Skeletal muscle cell (primary cell): Measurements from ENCODE around the gene MVB12B.

Experiments
- DNase-seq: peaks from one replicate; pipeline ENCODE4 v3.0.0-alpha.2; 2010; ENCODE audit warnings: low read depth
- H3K4me3 ChIP-seq: 2 replicates; pipeline ENCODE4 v1.5.1; 2011; ENCODE audit warnings: low read depth, mild to moderate bottlenecking, control low read depth, low read length, moderate library complexity

Gene MVB12B

DNA sequence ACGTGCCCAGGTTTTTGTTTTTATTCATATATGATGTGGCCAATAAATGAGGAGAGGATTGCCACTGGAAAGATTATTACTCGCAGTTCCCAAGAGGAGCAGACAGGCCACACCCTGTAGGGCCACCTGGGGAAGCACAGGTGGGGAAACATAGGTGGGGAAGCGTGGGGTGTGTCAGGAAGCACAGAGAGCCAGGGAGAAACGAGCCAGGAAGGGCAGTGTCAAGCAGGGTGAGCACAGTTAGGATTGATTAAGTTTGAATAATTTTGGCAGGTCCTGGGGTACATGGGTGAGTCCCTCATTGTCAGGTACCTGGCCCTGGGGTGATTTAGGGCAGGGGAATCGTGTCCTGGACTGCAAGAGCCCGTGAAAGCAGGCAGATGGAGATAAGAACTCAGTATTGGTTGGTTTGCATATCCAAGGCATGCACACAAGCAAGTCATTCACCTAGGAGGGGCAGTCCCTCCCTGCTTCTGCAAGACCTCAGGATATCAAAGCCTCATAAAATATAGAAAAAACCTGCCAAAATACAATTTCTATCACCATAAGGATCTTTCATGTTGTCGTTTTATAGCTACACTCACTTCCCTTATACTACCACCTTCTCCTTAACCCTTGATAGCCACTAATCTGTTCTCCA is 22.4 kb downstream of the MVB12B start:
- no peak for DNase-seq
- no peak overlapping the region for H3K4me3 ChIP-seq

DNA sequence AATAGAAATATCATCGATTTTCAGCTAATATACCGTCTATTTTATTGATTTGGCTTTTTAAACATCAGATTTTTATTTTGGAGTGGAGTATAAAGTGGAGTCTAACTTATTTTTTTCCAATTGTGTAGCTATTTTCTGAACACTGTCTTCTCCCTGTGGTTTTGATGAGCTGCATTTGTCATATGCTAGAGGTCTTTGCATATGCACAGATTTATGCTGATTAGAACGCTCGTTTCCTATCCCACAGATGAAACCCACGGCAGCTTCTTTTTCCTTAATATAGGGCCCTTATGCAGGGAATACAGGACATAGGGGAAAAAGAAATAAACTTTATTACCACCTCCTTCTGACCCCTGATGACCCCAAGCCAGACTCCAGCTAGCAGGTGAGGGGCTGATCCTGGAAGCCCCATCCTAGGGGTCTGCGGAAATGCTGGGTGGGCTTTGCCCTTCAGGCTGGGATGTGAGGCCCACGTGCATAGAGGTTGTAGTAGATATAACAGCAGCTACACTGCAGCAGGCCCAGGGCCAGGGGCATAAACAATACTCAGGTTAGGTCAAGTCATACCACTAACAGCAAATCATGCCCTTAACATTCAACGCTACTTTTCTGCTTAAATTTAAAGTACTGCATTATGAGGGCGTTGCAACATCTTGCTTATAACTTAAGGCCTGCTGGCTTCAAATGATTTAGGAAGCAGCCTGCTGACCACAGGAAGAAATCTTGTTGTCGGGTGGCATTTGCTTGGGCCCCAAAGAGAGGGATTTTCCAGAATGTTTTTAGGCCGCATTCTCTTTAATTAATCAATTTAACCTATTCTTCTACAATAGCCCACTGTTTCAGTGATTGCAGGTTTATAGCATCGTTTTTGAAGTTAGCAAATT is 28.5 kb downstream of the MVB12B start:
- no peak overlapping the region for H3K4me3 ChIP-seq
- DNase-seq: no peak

DNA sequence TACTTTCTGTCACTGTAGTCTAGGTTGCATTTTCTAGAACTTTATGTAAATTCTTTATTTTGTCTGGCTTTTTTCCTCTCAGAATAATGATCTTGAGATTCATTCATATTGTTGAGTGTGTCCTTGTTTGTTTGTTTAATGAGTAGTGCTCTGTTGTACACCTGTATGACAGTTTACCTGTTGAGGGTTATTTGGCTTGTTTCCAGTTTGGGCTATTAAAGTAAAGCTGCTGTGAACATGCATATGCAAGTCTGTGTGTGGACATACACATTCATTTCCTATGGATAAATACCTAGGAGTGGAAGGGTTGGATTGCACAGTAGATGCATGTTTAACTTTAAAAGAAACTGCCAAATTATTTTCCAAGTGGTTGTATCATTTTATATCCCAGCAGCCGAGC is 30.4 kb downstream of the MVB12B start:
- no peak for DNase-seq
- no peak overlapping the region for H3K4me3 ChIP-seq

DNA sequence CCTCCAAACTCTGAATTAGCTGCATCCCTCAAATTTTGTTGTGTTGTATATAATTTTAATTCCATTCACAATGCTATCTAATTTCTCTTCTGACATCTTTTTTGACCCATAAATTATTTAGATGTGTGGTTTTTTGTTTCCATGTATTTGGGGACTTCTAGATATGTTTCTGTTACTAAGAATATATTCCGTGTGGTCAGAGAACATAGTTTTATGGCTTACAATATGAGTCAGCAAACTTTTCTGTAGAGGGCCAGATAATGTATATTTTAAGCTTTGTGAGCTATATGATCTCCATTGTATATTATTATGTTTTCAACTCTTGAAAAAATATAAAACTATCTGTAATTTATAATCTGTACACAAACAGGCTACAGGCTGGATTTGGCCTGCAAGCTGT is 33.4 kb downstream of the MVB12B start:
- DNase-seq: no peak
- H3K4me3 ChIP-seq: no peak overlapping the region

DNA sequence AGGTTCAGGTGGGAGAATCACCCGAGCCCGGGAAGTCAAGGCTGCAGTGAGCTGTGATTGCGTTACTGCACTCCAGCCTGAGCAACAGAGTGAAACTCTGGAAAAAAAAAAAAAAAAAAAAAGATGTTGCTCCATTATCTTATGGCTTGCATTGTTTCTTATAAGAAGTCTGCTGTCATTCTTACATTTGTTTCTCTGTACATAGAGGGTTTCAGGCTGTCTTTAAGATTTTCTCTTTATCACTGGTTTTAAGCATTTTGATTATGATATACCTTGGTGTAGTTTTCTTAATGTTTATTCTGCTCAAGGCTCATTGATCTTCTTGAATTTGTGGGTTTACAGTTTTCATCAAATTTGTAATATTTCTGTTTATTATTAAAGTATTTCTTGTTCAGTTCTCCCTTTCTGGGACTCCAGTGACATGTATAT is 35.2 kb downstream of the MVB12B start:
- H3K4me3 ChIP-seq: no peak overlapping the region
- DNase-seq: no peak

DNA sequence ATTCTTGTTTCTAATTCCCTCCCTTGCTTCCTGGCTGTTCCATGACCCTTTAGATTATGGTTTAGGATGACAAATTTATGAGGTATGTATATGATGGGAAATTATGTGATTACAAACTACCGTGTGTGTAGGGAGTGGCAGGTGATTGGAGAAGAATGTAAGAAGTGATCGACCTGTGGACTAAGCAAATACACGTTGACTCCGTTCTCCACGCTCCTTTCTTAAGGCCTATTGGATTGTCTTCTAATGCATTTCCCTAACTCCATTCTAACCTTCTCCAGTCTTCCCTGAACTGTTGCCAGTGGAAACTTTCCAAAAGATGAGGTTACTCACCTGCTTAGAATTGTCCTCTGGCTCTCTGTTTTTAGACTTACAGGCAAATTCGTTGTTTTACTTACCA is 36.6 kb downstream of the MVB12B start:
- no peak overlapping the region for H3K4me3 ChIP-seq
- no peak for DNase-seq

DNA sequence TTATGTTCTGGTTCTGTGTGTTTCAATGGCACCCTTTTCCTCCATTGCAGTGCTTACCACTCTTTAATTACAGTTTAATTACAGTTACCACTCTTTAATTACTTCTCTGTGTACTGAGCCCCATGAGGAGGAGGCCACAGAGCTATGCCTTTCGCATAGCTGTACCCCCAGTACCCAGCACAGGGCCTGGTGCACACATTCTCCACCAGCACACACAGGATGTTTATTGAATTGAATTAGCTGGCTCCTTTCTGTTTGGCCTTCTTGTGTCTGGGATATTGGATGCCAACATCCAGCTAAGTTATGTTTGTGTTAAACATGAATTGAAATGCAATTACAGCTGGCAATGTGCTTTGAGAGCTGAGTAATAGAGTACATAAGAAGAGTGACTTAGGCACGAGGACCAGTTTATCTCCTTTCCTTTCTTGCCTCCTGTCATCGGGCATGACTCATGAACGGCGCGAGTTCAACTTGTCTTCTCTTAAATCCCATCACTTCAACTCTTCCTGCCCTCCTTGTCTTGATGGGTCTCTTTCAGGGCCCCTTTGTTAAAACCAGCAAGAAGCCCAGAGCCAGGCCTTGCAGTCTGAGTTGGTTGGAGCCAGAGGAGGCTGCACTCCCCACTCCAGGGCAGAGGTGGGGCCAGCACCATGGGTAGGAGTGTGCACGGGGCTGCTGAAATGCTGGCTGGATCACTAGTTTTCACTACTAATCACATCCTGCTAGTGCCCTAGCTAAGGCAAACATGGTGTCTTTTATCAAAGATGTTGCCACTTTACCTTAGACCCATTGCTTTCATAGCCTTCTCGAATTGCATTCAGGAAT is 37.4 kb downstream of the MVB12B start:
- H3K4me3 ChIP-seq: no peak overlapping the region
- DNase-seq: no peak

DNA sequence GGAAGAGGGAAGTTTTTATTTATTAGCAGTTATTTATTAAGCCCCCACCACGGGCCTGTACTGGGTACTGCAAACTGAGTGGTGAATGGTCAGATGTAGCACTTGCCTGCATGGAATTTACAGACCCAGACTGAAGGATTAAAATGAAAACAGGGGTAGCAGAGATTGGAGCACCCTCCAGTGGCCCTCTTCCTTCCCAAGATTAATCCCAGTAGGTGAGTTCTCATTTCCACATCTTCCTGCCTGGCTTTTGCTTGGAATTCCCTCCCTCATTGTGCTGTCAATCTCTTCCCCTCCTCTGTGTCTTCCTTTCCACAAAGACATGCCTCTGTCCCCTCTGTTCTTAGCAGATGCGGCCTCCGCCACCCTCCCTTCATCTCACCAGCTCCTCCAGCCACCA is 39.2 kb downstream of the MVB12B start:
- no peak overlapping the region for H3K4me3 ChIP-seq
- no peak for DNase-seq

DNA sequence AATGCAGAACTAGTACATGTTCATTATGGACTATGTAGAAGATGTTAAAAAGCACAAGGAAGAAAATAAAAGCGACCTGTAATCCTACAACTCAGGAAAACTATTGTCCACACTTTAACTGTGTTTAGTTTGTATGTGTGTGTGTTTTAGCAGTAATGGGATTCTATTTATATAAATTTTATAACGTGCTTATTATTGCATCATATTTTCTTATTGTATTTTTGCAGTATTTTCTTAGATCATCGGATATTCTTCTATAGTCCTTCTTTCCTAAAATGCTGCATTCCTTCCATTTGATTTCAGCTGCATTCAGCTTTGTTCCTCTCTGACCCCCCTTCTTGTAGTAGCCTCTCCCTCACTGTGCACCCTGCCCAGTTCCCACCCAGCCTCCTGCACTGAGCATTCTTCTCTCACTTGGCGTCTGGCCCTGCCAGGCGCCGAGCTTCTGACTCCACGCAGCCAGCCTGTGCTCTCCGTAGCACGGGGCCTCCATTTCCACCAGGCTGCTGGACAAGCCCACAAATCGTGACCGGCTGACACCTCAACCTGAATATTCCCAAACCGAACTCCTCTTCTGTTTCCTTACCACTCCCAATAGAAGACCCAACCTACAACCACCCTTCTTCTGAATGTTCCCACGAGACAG is 39.9 kb downstream of the MVB12B start:
- no peak for DNase-seq
- H3K4me3 ChIP-seq: no peak overlapping the region

DNA sequence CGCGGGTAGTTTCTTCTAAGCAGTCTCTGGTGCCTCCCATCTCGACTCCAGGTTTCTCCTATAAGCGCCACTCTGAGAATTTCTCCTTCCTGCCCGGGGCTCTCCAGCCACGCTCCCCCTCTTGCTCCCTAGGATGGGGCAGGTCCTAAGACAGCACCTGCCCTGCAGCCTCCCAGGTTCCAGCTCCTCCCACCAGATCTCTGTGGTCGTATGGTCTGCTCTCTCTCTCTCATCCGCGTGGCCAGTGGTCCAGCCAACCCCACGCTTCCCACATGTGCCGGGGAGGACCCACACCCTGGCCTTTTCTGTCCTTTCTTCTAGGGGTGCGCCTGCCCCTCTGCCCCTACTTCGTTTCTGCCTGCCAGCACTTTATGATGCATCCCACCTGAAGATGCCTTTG is 40.5 kb downstream of the MVB12B start:
- no peak for DNase-seq
- no peak overlapping the region for H3K4me3 ChIP-seq

DNA sequence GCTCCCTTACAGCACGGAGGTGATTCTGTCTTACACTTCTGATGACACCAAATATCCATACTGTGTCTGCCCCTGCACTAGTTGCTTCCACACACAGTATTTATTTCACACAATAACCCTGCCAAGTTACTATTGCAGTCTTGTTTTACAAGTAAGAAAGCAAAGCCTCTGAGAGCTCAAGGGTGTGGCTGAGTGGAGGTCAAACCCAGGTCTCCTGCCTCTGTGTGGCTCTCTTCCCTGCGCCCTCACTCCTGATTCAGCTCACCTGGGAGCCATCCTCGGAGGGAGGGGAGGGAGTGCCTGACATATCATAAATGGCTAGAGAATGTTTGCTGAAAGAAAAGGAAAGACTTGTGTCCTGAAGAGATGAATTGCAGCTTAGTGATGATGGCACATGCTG is 41.0 kb downstream of the MVB12B start:
- no peak for DNase-seq
- H3K4me3 ChIP-seq: no peak overlapping the region

DNA sequence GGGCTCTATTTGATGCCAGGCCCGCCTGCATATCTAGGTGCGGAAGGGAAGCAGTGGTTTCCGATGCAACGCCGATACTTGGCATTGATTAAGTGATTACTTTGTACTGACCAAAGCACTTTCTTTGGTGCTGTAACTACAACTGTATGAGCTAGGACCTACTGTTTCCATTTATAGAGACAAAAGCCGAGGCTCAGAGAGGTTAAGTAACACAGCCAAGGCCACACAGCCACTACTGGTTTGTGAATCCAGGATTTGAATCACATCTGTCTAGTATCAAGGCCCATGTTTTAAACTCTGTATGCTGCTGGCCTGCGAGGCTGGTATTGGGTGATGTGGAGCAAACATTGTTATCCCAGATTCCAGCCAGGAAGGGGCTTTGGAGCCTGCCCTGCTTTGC is 41.4 kb downstream of the MVB12B start:
- no peak overlapping the region for H3K4me3 ChIP-seq
- DNase-seq: no peak

DNA sequence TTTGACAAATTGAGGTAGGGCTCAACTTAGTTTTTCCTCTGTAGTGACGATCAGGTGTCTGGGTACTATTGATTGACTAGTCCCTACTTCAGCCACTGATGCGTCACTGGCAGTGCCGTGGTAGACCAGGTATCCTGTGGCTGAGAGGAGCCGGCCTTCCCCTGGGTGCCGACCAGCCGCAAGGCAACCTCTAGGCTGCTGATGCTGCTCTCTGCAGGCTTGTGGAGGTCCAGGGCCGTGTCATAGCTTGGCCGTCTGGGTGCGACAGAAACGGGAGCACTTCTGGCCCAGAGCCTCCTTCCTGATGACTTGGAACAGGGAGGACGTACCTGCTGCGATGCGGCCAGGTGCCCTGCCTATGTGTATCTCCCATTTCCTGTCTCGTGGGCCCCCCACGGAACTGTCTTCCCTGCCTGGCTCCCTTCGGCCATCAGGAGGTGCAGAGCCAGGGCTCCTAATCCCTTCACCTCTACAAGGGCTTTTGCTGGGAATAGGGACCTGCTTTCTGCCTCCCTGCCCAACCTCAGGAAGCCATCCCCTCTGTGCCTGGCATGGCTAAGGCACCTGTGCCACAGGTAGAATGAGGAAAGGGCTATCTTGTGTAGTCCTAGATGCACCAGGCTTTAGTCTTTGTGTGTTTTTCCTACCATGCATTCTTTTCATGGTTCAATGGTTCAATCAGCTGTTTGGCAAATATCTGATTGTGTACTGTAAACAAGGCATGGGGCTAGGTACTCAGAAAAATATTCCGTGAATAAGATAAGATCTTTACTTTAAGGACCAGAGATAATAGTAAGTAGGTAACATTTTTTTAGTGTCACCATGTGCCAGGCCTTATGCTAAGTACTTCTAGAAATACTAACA is 44.6 kb downstream of the MVB12B start:
- DNase-seq: no peak
- no peak overlapping the region for H3K4me3 ChIP-seq

DNA sequence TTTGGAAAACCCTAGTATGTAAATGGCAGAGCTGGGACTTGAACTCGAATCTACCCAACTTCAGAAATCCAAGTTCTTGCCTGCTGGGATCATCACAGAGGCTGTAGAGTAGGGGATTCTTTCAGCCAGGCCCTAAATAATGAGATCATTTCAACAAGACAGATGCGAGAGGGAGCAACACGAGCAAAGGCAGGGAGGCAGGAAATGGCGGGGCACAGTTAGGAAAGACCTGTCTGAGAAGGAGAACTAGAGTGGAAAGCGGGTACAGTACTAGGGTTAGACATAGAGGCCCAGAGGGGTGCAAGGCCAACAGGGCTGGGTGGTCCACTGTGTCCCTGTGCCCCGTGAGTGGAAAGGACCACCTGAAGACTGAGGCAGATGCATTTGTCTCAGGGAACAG is 46.1 kb downstream of the MVB12B start:
- no peak for DNase-seq
- no peak overlapping the region for H3K4me3 ChIP-seq

DNA sequence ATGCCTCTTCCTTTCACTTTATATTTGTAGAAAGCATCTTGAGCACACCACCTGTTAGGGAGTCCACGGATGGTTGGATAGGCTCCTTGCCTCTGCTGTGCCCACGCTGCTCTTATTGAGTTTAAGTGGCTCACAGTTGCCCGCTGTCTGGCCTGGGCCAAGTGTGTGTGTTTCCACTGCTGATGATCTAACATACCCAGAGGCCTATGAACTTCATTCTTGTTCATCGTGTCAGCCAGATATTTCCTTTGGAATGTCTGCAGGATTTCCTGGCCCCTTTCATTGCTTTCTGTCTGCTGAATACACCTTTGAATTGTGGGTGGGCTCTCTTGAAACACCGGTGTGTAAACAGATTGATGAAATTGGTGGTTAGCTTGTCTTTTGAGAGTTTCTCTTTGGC is 46.6 kb downstream of the MVB12B start:
- DNase-seq: no peak
- no peak overlapping the region for H3K4me3 ChIP-seq

DNA sequence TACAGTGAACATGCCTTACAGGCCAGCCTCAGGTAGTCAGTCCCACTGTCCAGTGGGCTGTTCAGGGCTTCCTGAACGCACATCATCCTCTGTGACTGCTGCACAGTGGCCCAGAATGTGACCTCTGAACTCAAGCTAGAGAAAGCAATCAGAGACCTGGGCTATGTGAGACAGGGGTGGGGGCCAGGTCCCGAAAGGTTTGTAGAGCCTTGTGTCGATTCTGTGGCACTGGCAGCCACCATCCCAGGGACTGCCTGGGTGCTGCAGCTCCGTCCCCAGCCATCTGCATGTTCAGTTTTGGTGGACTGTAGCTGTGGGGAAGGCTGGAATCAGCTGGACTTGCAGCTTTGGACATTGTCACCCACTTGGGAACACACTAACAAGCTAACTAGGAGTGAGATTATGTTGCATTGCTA is 47.7 kb downstream of the MVB12B start:
- DNase-seq: no peak
- H3K4me3 ChIP-seq: no peak overlapping the region

DNA sequence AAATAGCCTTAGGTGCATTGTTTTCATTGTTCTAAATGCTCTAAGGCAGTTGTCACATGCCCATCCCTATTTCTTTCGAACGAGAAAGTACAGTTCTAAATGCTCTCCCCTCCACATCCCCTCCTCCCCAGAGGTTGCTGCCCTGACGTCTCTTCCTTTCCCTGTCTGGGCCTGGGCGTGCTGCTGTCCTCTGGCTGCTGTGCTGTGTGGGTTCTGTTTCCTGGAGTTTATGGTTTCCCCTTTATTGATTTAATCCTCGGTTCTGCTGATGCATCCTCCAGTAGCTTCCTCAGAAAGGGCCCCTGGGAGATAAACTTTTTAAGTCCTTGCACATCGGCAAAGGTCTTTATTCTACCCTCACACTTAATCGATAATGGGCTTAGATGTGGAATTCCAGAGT is 48.8 kb downstream of the MVB12B start:
- DNase-seq: no peak

DNA sequence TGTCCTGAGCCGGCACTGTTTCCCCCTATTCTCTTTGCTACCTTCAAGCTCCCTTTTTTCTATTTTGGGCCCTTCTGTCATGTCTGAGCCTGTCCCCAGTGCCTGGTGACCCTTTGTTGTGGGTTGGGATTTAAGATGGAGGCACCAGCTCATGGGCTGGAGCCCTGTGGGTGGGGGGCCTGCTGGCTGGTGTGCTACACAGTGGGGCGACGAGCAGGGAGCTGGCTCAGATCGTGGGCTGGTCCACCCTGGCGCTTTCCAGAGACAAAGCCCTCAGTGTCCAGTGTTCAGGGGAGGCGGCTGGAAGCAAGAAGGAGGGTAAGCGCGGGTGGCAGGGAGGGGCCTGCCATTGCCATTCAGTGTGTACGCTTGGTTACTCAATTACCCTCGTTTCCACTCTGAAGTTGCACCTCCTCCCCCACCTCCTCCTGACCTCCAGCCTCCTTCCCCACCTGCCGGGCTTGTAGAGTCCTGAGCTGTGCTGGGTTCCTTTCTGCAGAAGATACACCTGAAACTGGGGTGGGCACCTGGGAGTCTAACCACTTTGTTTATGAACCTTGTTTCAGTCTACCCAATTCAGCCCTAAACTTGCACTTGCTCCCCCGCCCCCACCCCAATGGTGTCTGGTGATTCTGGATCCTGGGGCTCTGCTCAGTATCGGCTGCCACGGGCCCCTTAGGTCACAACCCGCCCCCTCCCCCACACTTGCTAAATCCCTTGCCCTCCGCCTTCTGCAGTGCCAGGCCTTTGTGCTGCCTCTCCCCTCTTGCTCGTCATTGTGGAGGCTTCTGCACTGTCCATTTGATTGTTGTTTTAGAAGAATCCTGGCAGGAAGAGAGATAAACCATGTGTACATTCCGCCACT is 49.9 kb downstream of the MVB12B start:
- DNase-seq: no peak
- H3K4me3 ChIP-seq: no peak overlapping the region

More for the DNA sequence above, 48.8 kb downstream of the MVB12B start:
- no peak overlapping the region for H3K4me3 ChIP-seq
